Measurements from ENCODE around the gene APH1B. TPM values are rescaled to one million over a fixed set of nuclear protein-coding genes. Genes with fewer than 3 reads are reported as not detected.

Gene APH1B
- total RNA-seq, 1 experiment from 2014 or later = 24.5 TPM

- peak; percentile 34 for DNase-seq (ENCODE audit: low read depth)
Observed at GRCh38 chr15:63331456-63331855, 54.1 kb downstream of the APH1B start.

- peak; percentile 94 for DNase-seq (ENCODE audit: low read depth)
Observed at GRCh38 chr15:63332367-63333124, 55.1 kb downstream of the APH1B start.

GRCh38 chr15:63334821-63335220 lies 57.4 kb downstream of the APH1B start:
- no peak for DNase-seq (ENCODE audit: low read depth)

GRCh38 chr15:63335543-63336240 lies 58.3 kb downstream of the APH1B start:
- no peak for DNase-seq (ENCODE audit: low read depth)

- DNase-seq (ENCODE audit: low read depth) = no peak
Observed at GRCh38 chr15:63337046-63337445, 59.6 kb downstream of the APH1B start.

GRCh38 chr15:63338170-63338569 lies 60.8 kb downstream of the APH1B start:
- DNase-seq (ENCODE audit: low read depth) = peak; percentile 66

- DNase-seq (ENCODE audit: low read depth) = no peak
Observed at GRCh38 chr15:63339006-63339766, 61.8 kb downstream of the APH1B start.

GRCh38 chr15:63339836-63340235 lies 62.4 kb downstream of the APH1B start:
- DNase-seq (ENCODE audit: low read depth) = no peak

- DNase-seq (ENCODE audit: low read depth) = no peak
Observed at GRCh38 chr15:63340353-63340752, 62.9 kb downstream of the APH1B start.

GRCh38 chr15:63340878-63341277 lies 63.5 kb downstream of the APH1B start:
- peak; percentile 53 for DNase-seq (ENCODE audit: low read depth)

- no peak for DNase-seq (ENCODE audit: low read depth)
Observed at GRCh38 chr15:63341898-63342297, 64.5 kb downstream of the APH1B start.

GRCh38 chr15:63342996-63343562 lies 65.7 kb downstream of the APH1B start:
- peak; percentile 75 for DNase-seq (ENCODE audit: low read depth)

GRCh38 chr15:63344731-63345390 lies 67.5 kb downstream of the APH1B start:
- peak; percentile 75 for DNase-seq (ENCODE audit: low read depth)

GRCh38 chr15:63345391-63345752 lies 68.0 kb downstream of the APH1B start:
- no peak for DNase-seq (ENCODE audit: low read depth)

- DNase-seq (ENCODE audit: low read depth) = peak; percentile 86
Observed at GRCh38 chr15:63347074-63347857, 69.9 kb downstream of the APH1B start.

GRCh38 chr15:63348392-63348791 lies 71.0 kb downstream of the APH1B start:
- peak; percentile 88 for DNase-seq (ENCODE audit: low read depth)

- DNase-seq (ENCODE audit: low read depth) = peak; percentile 48
Observed at GRCh38 chr15:63349156-63349555, 71.8 kb downstream of the APH1B start.

GRCh38 chr15:63349621-63350020 lies 72.2 kb downstream of the APH1B start:
- no peak for DNase-seq (ENCODE audit: low read depth)

GRCh38 chr15:63350178-63350621 lies 72.8 kb downstream of the APH1B start:
- DNase-seq (ENCODE audit: low read depth) = no peak

- DNase-seq (ENCODE audit: low read depth) = no peak
Observed at GRCh38 chr15:63351170-63351569, 73.8 kb downstream of the APH1B start.

- DNase-seq (ENCODE audit: low read depth) = no peak
Observed at GRCh38 chr15:63352808-63353207, 75.4 kb downstream of the APH1B start.

All from RPMI7951 (cell line).